GM23248 (cell line): ENCODE data around the gene PEX14. TPM values are rescaled to one million over a fixed set of nuclear protein-coding genes. Genes with fewer than 3 reads are reported as not detected.

Experiments
- DNase-seq: peaks from one replicate; pipeline ENCODE4 v3.0.0-alpha.2; 2015
- H2AFZ ChIP-seq: fragments of 200-600 bp; sonication (generic); 2 replicates; pipeline ENCODE4 v1.6.1; 2016; ENCODE audit warnings: antibody characterized with exemption
- H3F3A ChIP-seq: fragments of 200-600 bp; sonication (generic); 2 replicates; pipeline ENCODE4 v1.6.1; 2016; ENCODE audit warnings: mild to moderate bottlenecking, antibody characterized with exemption, mixed run types; ENCODE audit not compliant: insufficient read depth
- H3K27ac ChIP-seq: fragments of 200-600 bp; sonication (generic); 2 replicates; pipeline ENCODE4 v1.5.1; 2016; ENCODE audit warnings: mild to moderate bottlenecking
- H3K27me3 ChIP-seq: fragments of 200-600 bp; sonication (generic); replicated peaks from 2 replicates; pipeline ENCODE4 v1.6.1; 2016; ENCODE audit warnings: mild to moderate bottlenecking; ENCODE audit not compliant: insufficient read depth
- H3K36me3 ChIP-seq: fragments of 200-600 bp; sonication (generic); 2 replicates; pipeline ENCODE4 v1.6.1; 2016; ENCODE audit warnings: low read depth, mild to moderate bottlenecking
- H3K4me1 ChIP-seq: fragments of 200-600 bp; sonication (generic); 2 replicates; pipeline ENCODE4 v1.6.1; 2016; ENCODE audit warnings: mild to moderate bottlenecking; ENCODE audit not compliant: insufficient read depth
- H3K4me2 ChIP-seq: fragments of 200-600 bp; sonication (generic); one replicate; pipeline ENCODE4 v1.6.1; 2016; ENCODE audit warnings: mild to moderate bottlenecking; ENCODE audit not compliant: unreplicated experiment
- H3K4me3 ChIP-seq: fragments of 200-600 bp; sonication (generic); 2 replicates; pipeline ENCODE4 v1.5.1; 2016; ENCODE audit warnings: mild to moderate bottlenecking
- H3K79me2 ChIP-seq: fragments of 200-600 bp; sonication (generic); 2 replicates; pipeline ENCODE4 v1.6.1; 2016; ENCODE audit warnings: mild to moderate bottlenecking; ENCODE audit not compliant: insufficient read depth
- H3K9ac ChIP-seq: fragments of 200-600 bp; sonication (generic); 2 replicates; pipeline ENCODE4 v1.6.1; 2016; ENCODE audit warnings: mild to moderate bottlenecking
- H3K9me2 ChIP-seq: fragments of 200-600 bp; sonication (generic); 2 replicates; pipeline ENCODE4 v1.6.1; 2016; ENCODE audit warnings: mixed run types, mild to moderate bottlenecking, moderate library complexity; ENCODE audit not compliant: insufficient read depth
- H3K9me3 ChIP-seq: fragments of 200-600 bp; sonication (generic); one replicate; pipeline ENCODE4 v1.6.1; 2017; ENCODE audit warnings: low read depth
- H4K20me1 ChIP-seq: fragments of 200-600 bp; sonication (generic); 2 replicates; pipeline ENCODE4 v1.6.0; 2016; ENCODE audit not compliant: insufficient read depth
- EZH2 ChIP-seq: fragments of 200-600 bp; sonication (generic); IDR thresholded peaks from 2 replicates; pipeline ENCODE4 v1.6.1; 2018; ENCODE audit warnings: antibody characterized with exemption, mild to moderate bottlenecking; ENCODE audit not compliant: insufficient read depth, poor library complexity, severe bottlenecking
- EZH2phosphoT487 ChIP-seq: fragments of 200-600 bp; sonication (generic); IDR thresholded peaks from 2 replicates; pipeline ENCODE4 v1.6.1; 2018; ENCODE audit warnings: antibody characterized with exemption, moderate library complexity, mild to moderate bottlenecking, low read depth; ENCODE audit not compliant: insufficient read depth
- WGBS, 2 experiments: methylation state at CpG; one replicate each; pipeline ENCODE4 v1.1.6; 2015 to 2017; ENCODE audit warnings: low lambda C conversion rate in 2 of 2, low coverage in 1 of 2; ENCODE audit errors: missing lambda C conversion rate in 2 of 2; 5-methylcytosine and 5-hydroxymethylcytosine counted together
- in situ Hi-C: fragments of 300-500 bp; cut with MboI; formaldehyde crosslinking; loops from 2 replicates; pipeline ENCODE4 v1.15.0; 2020
- polyA plus RNA-seq: library from polyadenylated mRNA; unstranded; fragments of >200 nt; fragmentation: Nextera tagmentation; extraction: Ambion mirVana; gene quantifications from 2 replicates; pipeline ENCODE4 v1.2.1, GENCODE V29; 2016
- total RNA-seq: library from RNA; depleted of rRNA; stranded (reverse); fragments of >200 nt; shearing (Covaris generic); gene quantifications from 2 replicates; pipeline ENCODE4 v1.2.3, GENCODE V29; 2014

PEX14 gene
- total and polyA plus RNA-seq, 2 experiments from 2014 or later, result 13.9 to 20.1 TPM

DNA sequence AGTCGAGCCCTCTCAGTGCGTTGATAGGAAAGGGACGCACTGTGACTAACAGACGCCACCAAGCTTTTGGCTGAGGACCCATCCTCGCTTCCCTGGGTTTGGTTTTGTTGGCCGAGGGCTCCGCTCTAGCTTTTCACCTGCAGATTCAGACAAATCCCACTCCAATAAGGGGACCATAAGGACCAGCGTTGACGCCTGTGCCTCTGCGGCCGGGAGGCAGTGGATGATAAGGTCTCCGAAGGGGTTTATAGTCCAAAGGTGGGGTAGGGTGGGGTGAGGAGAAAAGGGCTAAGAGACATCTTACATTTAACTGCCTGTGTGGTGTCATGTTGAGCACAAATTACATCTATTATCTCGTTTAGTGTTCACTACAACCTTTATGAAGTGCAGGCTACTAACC lies 760 bp downstream of the PEX14 start:
- Histone ChIP-seq H3K27me3 (no peaks in the 10 kb centered on the region), H4K20me1 (no peaks in the 10 kb centered on the region), H3F3A (no peaks in the 10 kb centered on the region), H3K9me2 (no peaks in the 10 kb centered on the region), H3K36me3 (no peaks in the 10 kb centered on the region), H3K4me3 (peak overlapping the region; percentile 99), H3K9me3 (no peaks in the 10 kb centered on the region), H3K79me2 (peaks cover 74% of the 10 kb centered on the region), H3K9ac (peak overlapping the region; percentile 84), H3K4me2 (peak overlapping the region; percentile 92), H3K27ac (0 out of 2 replicates have a peak overlapping the region, but pooled peaks have one; percentile 7), H3K4me1 (0 out of 2 replicates have a peak, but pooled peaks cover 4% of the 10 kb centered on the region), H2AFZ (peak overlapping the region; percentile 84)
- in situ Hi-C loops, result no loop called here
- no peak for TF ChIP-seq EZH2phosphoT487
- TF ChIP-seq EZH2, result no peak
- DNase-seq, result no peak
- WGBS, 2 experiments, result 2% methylated on average over 13 of the region's 13 CpGs

DNA sequence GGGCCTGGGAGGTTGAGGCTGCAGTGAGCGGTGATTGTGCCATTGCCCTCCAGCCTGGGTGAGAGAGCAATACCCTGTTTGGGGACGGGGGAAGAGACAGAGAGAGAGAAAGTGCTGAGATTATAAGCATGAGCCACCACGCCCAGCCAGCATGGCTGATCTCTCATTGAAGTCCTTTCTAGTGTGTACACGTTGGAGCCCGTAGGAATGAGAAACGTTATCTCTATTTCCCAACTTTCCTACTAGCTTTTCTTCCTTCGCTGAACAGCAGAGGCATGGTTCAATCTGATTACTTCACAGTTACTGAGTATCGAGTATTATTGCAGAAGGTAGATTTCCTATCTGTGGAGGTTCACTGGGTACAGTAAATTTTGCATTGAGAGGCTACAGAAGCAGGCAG lies 4.5 kb downstream of the PEX14 start:
- WGBS, 2 experiments, result 80 to 81% methylated on average over 8 of the region's 8 CpGs
- no peak for DNase-seq
- Histone ChIP-seq H3K9ac (no peak overlapping the region), H3K27me3 (no peaks in the 10 kb centered on the region), H3K36me3 (no peaks in the 10 kb centered on the region), H3K4me1 (no peaks in the 10 kb centered on the region), H3F3A (no peaks in the 10 kb centered on the region), H3K79me2 (peaks cover 100% of the 10 kb centered on the region), H3K9me3 (no peaks in the 10 kb centered on the region), H3K4me2 (no peak overlapping the region), H3K9me2 (no peaks in the 10 kb centered on the region), H2AFZ (no peak overlapping the region), H3K27ac (no peak overlapping the region), H4K20me1 (no peaks in the 10 kb centered on the region), H3K4me3 (no peak overlapping the region)
- TF ChIP-seq EZH2phosphoT487 (no peak), EZH2 (no peak)
- in situ Hi-C loops, result no loop called here

- Histone ChIP-seq H3K27ac (no peak overlapping the region), H3K27me3 (no peaks in the 10 kb centered on the region), H3K79me2 (peaks cover 100% of the 10 kb centered on the region), H4K20me1 (no peaks in the 10 kb centered on the region), H3K4me3 (no peak overlapping the region), H3K9me2 (no peaks in the 10 kb centered on the region), H2AFZ (no peak overlapping the region), H3K4me1 (no peaks in the 10 kb centered on the region), H3K9me3 (no peaks in the 10 kb centered on the region), H3F3A (no peaks in the 10 kb centered on the region), H3K36me3 (no peaks in the 10 kb centered on the region), H3K9ac (no peak overlapping the region), H3K4me2 (no peak overlapping the region)
- in situ Hi-C loops, result no loop called here
- WGBS, 2 experiments, result 72 to 83% methylated on average over 2 of the region's 2 CpGs
- no peak for TF ChIP-seq EZH2phosphoT487
- TF ChIP-seq EZH2, result no peak
- no peak for DNase-seq
Observed at GRCh38 chr1:10480614-10481013, 5.9 kb downstream of the PEX14 start.

GRCh38 chr1:10484521-10484920 lies 9.8 kb downstream of the PEX14 start:
- 92 to 97% methylated on average over 6 of the region's 6 CpGs for WGBS, 2 experiments
- H3K36me3 ChIP-seq, result no peaks in the 10 kb centered on the region
- H3F3A ChIP-seq, result no peaks in the 10 kb centered on the region
- no peak overlapping the region for H3K4me2 ChIP-seq
- H3K27ac ChIP-seq, result no peak overlapping the region
- peaks cover 100% of the 10 kb centered on the region for H3K79me2 ChIP-seq
- in situ Hi-C loops, result no loop called here
- no peak overlapping the region for H3K4me3 ChIP-seq
- H3K9me3 ChIP-seq, result no peaks in the 10 kb centered on the region
- no peak overlapping the region for H3K9ac ChIP-seq
- H2AFZ ChIP-seq, result no peak overlapping the region
- no peaks in the 10 kb centered on the region for H3K9me2 ChIP-seq
- no peaks in the 10 kb centered on the region for H3K4me1 ChIP-seq
- no peaks in the 10 kb centered on the region for H3K27me3 ChIP-seq
- no peak for DNase-seq
- no peak for TF ChIP-seq EZH2phosphoT487
- no peak for TF ChIP-seq EZH2
- no peaks in the 10 kb centered on the region for H4K20me1 ChIP-seq
